Measurements from ENCODE around the gene CLIP2.

DNA sequence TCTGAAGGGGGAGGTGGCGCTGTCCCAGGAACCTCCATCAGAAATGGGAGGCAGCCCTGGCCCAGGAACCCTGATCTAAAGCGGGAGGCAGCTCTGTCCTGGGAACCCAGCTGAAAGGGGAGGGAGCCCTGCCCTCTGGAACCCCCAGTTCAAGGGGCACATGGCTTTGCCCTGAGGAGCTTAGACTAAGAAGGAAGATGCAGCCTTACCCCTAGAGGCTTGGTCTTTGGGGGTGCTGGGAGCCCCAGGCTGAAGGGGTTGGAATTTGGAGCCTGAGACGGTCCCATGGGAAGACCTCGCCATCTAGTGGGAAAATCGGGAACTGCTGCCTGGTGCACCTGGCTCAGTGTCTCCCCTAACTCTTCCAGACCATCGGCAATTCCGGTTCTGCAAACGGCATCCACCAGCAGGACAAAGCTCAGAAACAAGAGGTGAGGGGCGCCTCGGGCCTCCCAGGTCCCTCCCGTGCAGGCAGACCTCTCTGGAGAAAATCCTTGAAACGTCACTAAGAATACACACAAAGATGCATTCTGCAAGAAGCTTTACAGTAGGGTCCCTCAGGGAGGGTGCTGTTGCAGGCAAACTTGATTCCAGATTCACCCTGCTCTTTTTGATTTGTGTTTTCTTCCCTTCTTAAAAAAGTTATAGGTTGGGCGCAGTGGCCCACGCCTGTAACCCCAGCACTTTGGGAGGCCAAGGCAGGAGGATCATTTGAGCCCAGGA is 112.1 kb downstream of the CLIP2 start:
- no peak for TF ChIP-seq POLR2AphosphoS5 (IDR thresholded peaks at IDR 0.05; ENCODE audit: low read depth, low read length)
- TF ChIP-seq TAF1 (IDR thresholded peaks at IDR 0.05; ENCODE audit: borderline replicate concordance, insufficient read depth, low read length): no peak
- TF ChIP-seq SIN3A (IDR thresholded peaks at IDR 0.05; ENCODE audit: borderline replicate concordance, insufficient read depth, low read length): no peak
- TF ChIP-seq, protein P1, sequence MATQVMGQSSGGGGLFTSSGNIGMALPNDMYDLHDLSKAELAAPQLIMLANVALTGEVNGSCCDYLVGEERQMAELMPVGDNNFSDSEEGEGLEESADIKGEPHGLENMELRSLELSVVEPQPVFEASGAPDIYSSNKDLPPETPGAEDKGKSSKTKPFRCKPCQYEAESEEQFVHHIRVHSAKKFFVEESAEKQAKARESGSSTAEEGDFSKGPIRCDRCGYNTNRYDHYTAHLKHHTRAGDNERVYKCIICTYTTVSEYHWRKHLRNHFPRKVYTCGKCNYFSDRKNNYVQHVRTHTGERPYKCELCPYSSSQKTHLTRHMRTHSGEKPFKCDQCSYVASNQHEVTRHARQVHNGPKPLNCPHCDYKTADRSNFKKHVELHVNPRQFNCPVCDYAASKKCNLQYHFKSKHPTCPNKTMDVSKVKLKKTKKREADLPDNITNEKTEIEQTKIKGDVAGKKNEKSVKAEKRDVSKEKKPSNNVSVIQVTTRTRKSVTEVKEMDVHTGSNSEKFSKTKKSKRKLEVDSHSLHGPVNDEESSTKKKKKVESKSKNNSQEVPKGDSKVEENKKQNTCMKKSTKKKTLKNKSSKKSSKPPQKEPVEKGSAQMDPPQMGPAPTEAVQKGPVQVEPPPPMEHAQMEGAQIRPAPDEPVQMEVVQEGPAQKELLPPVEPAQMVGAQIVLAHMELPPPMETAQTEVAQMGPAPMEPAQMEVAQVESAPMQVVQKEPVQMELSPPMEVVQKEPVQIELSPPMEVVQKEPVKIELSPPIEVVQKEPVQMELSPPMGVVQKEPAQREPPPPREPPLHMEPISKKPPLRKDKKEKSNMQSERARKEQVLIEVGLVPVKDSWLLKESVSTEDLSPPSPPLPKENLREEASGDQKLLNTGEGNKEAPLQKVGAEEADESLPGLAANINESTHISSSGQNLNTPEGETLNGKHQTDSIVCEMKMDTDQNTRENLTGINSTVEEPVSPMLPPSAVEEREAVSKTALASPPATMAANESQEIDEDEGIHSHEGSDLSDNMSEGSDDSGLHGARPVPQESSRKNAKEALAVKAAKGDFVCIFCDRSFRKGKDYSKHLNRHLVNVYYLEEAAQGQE (IDR thresholded peaks at IDR 0.05; ENCODE audit: insufficient read depth in 1 of 2, low read depth in 2 of 2, low read length in 2 of 2): no peak
